ENCODE data around the gene ACOT13.

ACOT13 gene

GRCh38 chr6:24720604-24721460, 54.0 kb downstream of the ACOT13 start (continued):
- TF ChIP-seq GLI2 (tag by site-specific recombination; IDR thresholded peaks at IDR 0.05; ENCODE audit: borderline replicate concordance, low read depth) (no peak), ZNF544 (tag by site-specific recombination; IDR thresholded peaks at IDR 0.05) (no peak), SALL2 (tag by site-specific recombination; IDR thresholded peaks at IDR 0.05; ENCODE audit: borderline replicate concordance) (no peak), REPIN1 (tag by site-specific recombination; IDR thresholded peaks at IDR 0.05; ENCODE audit: low read depth) (no peak), ZFP37 (tag by site-specific recombination; IDR thresholded peaks at IDR 0.05) (peak; percentile 88; the same call in 1 of the 2 replicates), ZNF223 (tag by site-specific recombination; IDR thresholded peaks at IDR 0.05) (no peak), ZNF629 (tag by site-specific recombination; IDR thresholded peaks at IDR 0.05) (peak; percentile 97), GLIS2 (tag by site-specific recombination; IDR thresholded peaks at IDR 0.05) (peak; percentile 65; the same call in 1 of the 2 replicates), ZNF549 (tag by site-specific recombination; IDR thresholded peaks at IDR 0.05) (no peak), ZNF248 (tag by site-specific recombination; IDR thresholded peaks at IDR 0.05) (no peak), ZNF2 (tag by site-specific recombination; IDR thresholded peaks at IDR 0.05) (no peak; the same call in 1 of the 2 replicates), ZNF211 (tag by site-specific recombination; IDR thresholded peaks at IDR 0.05; ENCODE audit: low read depth) (no peak), ZNF571 (tag by site-specific recombination; IDR thresholded peaks at IDR 0.05) (no peak), MEIS1 (CRISPR knock-in tag; IDR thresholded peaks at IDR 0.05; ENCODE audit: borderline replicate concordance) (no peak), IKZF3 (tag by site-specific recombination; IDR thresholded peaks at IDR 0.05) (peak; percentile 77), ZNF324 (tag by site-specific recombination; IDR thresholded peaks at IDR 0.05) (no peak), ZNF16 (tag by site-specific recombination; IDR thresholded peaks at IDR 0.05; ENCODE audit: low read depth) (0 out of 2 replicates have a peak, but pooled peaks have one; percentile 23), HOXD13 (CRISPR knock-in tag; IDR thresholded peaks at IDR 0.05; ENCODE audit: borderline replicate concordance) (no peak), ZNF311 (tag by site-specific recombination; IDR thresholded peaks at IDR 0.05; ENCODE audit: borderline replicate concordance) (no peak), ZSCAN18 (tag by site-specific recombination; IDR thresholded peaks at IDR 0.05) (0 out of 2 replicates have a peak, but pooled peaks have one; percentile 28), EGR2 (tag by site-specific recombination; IDR thresholded peaks at IDR 0.05; ENCODE audit: low read depth) (peak; percentile 74), ZNF19 (tag by site-specific recombination; IDR thresholded peaks at IDR 0.05; ENCODE audit: low read depth) (no peak), ZSCAN30 (tag by site-specific recombination; IDR thresholded peaks at IDR 0.05) (peak; percentile 4; the same call in 1 of the 2 replicates), ZNF521 (tag by site-specific recombination; IDR thresholded peaks at IDR 0.05) (no peak), BCL11A (tag by site-specific recombination; IDR thresholded peaks at IDR 0.05; ENCODE audit: low read depth) (no peak), PRDM1 (tag by site-specific recombination; IDR thresholded peaks at IDR 0.05) (no peak; the same call in 1 of the 2 replicates), INSM2 (tag by site-specific recombination; IDR thresholded peaks at IDR 0.05) (no peak), ZNF600 (tag by site-specific recombination; IDR thresholded peaks at IDR 0.05) (no peak), ZNF366 (tag by site-specific recombination; conservative IDR thresholded peaks at IDR 0.05) (no peak)
- TF ChIP-seq, protein P1, sequence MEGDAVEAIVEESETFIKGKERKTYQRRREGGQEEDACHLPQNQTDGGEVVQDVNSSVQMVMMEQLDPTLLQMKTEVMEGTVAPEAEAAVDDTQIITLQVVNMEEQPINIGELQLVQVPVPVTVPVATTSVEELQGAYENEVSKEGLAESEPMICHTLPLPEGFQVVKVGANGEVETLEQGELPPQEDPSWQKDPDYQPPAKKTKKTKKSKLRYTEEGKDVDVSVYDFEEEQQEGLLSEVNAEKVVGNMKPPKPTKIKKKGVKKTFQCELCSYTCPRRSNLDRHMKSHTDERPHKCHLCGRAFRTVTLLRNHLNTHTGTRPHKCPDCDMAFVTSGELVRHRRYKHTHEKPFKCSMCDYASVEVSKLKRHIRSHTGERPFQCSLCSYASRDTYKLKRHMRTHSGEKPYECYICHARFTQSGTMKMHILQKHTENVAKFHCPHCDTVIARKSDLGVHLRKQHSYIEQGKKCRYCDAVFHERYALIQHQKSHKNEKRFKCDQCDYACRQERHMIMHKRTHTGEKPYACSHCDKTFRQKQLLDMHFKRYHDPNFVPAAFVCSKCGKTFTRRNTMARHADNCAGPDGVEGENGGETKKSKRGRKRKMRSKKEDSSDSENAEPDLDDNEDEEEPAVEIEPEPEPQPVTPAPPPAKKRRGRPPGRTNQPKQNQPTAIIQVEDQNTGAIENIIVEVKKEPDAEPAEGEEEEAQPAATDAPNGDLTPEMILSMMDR (tag by site-specific recombination; IDR thresholded peaks at IDR 0.05): no peak; the same call in 1 of the 2 replicates
- TF ChIP-seq, protein P2, sequence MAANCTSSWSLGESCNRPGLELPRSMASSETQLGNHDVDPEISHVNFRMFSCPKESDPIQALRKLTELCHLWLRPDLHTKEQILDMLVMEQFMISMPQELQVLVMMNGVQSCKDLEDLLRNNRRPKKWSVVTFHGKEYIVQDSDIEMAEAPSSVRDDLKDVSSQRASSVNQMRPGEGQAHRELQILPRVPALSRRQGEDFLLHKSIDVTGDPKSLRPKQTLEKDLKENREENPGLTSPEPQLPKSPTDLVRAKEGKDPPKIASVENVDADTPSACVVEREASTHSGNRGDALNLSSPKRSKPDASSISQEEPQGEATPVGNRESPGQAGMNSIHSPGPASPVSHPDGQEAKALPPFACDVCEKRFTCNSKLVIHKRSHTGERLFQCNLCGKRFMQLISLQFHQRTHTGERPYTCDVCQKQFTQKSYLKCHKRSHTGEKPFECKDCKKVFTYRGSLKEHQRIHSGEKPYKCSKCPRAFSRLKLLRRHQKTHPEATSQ (tag by site-specific recombination; IDR thresholded peaks at IDR 0.05): no peak
- TF ChIP-seq, protein P3, sequence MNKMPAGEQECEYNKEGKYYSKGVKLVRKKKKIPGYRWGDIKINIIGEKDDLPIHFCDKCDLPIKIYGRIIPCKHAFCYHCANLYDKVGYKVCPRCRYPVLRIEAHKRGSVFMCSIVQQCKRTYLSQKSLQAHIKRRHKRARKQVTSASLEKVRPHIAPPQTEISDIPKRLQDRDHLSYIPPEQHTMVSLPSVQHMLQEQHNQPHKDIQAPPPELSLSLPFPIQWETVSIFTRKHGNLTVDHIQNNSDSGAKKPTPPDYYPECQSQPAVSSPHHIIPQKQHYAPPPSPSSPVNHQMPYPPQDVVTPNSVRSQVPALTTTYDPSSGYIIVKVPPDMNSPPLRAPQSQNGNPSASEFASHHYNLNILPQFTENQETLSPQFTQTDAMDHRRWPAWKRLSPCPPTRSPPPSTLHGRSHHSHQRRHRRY (tag by site-specific recombination; IDR thresholded peaks at IDR 0.05): no peak

Data from HEK293 (cell line).